HG03097 (cell line): Measurements from ENCODE around the gene MTX1.

Experiments
- ATAC-seq: cut with Tn5 transposase; IDR thresholded peaks from one replicate; pipeline ENCODE4 v1.9.1; 2021; ENCODE audit not compliant: unreplicated experiment, low FRiP score

Gene MTX1

DNA sequence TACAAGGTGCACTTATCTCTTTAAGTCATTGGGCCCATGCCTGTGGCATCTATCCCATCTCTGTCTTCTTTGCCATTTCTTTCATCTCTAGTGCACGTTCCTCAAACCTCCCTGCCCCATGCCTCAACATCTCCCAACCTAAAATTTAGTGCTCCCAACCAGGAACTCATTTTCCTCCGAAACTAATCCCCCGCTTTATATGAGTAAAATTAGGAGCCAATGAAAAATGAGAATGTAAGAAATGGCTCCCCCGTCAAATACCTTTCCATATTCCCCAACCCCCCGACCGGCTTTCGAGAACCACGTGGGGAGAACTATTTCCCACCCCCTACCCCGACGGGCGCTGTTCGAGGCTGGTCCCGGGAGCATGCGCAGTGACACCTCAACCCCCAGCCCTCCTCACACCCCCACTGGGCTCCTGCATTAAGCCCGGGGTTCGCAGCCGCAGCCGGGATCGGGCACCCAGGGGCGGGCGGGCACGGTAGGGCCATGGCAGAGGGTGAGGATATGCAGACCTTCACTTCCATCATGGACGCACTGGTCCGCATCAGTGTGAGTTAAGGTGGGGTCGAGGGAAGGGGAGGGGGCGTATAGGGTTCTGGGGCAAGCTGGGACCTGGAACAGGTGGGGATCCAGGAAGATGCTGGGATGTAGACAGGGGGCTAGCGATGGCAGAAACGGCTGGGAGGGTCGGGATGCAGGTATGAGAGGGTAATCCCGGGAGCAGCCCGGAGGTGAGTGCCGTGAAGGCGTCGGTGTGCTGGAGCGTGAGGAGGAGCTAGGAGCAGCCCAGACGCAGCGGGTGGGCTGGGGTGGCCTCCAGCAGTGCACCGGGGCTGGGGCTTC lies 34.8 kb upstream of the MTX1 start, which contains the start of gene TRIM46:
Gene TRIM46 (plus strand): TSS at position 372 of the 846 bp plus-strand sequence. CDS start 118 bp downstream, at position 490.
- ATAC-seq, result no peak

DNA sequence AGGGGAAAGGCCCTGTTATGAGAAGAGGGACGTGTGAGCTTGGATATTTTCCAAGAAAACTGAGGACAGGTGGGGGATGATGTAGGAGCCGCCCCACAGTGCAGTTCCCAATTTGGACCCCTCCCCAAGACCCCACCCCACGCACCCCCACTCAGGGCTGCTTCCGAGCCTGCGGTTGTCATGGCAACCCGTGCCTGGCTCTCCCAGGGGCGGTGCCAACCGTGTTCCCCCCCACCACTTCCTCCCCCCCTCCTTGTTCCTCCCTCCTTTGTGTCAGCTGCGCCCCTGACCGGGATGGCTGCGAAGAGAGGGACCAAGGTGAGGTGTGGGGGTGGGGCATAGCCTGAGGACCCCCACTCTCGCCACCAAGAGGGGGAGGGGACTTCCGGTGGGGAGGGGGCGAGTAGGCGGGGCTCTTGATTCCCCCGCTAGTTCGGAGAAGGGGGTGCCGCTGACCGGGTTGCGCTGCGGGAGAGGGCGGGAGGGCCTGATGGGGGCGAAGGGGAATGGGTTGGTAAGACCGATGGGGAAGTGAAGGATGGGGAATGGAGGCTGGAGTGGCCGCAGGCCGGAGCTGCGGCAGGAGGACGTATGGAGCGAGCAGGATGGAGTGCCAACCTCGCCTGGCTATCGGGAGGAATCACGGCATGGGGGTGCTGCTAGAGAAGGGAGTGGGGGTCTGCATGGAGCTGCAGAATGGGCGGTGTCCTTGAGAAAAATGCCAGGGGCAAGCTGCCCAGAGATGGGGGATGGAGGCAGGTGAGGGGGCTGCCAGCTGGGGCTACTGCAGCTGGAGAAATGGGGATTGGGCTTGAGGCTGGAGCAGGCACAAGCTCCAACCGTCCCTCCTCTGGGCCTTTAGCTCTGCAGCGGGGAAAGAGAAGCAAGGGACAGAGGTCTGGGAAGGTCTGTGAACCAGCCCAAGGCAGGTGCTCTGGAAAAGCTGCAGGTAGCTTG lies 33.9 kb upstream of the MTX1 start:
- ATAC-seq, result no peak

DNA sequence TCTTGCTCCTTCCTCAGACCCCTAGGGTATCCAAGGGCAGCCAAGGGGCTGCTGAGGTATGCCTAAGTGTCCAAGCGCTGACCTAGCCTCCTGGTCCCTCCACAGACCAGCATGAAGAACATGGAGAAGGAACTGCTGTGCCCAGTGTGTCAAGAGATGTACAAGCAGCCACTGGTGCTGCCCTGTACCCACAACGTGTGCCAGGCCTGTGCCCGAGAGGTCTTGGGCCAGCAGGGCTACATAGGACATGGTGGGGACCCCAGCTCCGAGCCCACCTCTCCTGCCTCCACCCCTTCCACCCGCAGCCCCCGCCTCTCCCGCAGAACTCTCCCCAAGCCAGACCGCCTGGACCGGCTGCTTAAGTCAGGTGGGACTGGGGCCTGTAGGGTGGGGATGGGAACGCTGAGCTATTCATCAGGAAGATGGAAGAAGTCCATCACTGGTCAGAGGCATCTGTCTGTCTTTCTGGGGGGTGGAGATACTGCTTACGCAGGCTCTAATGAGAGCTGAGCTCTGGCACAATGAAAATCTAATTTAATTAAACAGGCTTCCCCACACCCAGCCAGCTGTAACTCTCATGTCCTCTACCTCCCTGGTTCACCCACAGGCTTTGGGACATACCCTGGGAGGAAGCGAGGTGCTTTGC lies 33.1 kb upstream of the MTX1 start:
- ATAC-seq, result no peak

DNA sequence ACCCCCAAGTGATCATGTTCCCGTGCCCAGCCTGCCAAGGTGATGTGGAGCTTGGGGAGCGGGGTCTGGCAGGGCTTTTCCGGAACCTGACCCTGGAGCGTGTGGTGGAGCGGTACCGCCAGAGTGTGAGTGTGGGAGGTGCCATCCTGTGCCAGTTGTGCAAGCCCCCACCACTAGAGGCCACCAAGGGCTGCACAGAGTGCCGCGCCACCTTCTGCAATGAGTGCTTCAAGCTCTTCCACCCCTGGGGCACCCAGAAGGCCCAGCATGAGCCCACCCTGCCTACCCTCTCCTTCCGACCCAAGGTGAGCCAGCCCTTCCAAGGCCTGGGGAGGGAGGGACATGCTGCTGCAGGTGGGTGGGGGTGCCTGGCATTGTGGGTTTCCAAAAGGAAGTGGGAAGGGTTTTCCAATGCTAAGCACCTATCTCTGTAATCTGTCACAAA lies 32.5 kb upstream of the MTX1 start:
- ATAC-seq, result no peak

DNA sequence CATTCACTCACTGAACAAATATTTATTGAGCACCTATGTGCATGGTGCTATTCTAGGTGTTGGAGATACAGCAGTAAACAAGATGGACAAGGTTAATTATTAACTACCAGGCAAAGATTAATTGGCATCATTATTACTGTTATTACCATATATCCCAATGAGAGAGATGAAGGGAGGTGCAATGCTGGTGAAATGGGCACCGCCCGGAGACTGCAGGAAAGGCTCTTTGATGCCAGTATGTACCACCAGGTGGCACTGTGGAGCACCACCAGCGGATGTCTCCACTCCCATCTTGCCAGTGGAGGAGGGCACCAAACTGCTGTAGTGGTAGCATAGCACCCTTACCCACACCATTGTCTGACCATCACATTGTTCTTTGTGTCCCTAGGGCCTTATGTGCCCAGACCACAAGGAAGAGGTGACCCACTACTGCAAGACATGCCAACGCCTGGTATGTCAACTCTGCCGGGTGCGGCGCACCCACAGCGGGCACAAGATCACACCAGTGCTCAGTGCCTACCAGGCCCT lies 31.9 kb upstream of the MTX1 start:
- ATAC-seq, result no peak

DNA sequence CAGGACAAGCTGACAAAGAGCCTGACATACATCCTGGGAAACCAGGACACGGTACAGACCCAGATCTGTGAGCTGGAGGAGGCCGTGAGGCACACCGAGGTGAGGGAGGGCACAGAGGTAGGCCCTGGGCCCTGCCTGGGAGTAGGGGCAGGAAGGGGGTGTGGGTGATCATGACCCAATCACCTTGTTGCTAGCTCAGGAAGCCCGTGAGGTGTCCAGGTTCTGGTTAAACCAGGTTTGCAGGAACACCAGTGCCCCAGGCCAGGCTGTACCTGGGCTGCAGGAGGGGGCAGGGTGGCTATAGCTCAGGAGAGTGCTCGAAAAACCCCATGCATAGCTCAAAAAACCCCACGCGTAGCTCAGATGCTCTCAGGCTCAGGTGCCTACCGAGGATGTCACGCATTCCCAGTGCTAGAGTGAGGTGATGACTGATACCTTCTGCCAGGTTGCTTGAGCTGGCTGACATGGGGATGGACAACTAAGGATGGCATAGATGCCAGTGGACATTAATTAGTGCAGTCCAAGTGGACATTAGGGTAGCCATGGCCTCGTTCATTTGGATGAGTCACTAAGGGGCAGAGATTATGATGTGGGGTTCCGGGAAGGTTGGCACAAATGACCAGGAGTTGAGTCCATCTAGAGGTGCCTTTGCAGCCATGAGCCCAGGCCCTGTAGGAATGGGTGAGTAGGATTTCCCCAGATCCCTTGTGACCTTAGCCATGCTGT lies 31.1 kb upstream of the MTX1 start:
- ATAC-seq, result no peak

DNA sequence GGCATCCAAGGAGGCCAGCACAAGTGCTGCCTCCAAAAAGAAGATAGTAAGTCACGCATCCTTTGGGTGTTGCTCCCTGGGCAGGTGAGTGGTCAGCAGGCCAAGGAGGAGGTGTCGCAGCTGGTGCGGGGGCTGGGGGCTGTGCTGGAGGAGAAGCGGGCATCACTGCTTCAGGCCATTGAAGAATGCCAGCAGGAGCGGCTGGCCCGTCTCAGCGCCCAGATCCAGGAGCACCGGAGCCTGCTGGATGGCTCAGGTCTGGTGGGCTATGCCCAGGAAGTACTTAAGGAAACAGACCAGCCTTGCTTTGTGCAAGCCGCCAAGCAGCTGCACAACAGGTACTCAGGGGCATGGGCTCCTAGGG lies 30.6 kb upstream of the MTX1 start:
- no peak for ATAC-seq

DNA sequence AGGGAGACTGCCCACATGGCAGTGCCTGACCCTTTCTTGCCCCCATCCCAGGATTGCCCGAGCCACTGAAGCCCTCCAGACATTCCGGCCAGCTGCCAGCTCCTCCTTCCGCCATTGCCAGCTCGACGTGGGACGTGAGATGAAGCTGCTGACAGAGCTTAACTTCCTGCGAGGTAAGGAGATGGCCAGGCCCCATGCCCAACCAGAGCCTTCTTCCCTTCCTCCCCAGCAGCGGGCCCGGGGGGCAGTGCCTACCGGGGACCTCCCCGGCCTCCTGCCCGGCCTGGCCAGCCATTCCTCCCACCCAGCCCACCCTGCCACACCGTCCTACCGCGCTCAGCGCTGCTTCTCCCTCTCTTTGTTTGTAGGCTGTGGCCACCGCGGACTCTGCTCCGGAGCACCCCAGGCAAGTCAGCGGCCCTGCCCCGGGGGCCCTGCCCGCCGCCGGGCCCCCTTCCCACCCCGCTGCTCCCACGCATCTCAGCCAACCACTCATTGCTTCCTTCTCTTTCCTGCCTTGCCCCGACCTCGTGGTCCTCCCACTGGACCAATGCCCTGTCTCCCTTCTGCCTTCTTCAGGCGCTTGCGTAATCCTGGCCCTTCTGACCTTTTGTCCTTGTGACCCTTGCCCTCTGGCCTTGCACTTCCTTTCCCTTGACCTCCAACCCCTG lies 29.9 kb upstream of the MTX1 start:
- no peak for ATAC-seq

DNA sequence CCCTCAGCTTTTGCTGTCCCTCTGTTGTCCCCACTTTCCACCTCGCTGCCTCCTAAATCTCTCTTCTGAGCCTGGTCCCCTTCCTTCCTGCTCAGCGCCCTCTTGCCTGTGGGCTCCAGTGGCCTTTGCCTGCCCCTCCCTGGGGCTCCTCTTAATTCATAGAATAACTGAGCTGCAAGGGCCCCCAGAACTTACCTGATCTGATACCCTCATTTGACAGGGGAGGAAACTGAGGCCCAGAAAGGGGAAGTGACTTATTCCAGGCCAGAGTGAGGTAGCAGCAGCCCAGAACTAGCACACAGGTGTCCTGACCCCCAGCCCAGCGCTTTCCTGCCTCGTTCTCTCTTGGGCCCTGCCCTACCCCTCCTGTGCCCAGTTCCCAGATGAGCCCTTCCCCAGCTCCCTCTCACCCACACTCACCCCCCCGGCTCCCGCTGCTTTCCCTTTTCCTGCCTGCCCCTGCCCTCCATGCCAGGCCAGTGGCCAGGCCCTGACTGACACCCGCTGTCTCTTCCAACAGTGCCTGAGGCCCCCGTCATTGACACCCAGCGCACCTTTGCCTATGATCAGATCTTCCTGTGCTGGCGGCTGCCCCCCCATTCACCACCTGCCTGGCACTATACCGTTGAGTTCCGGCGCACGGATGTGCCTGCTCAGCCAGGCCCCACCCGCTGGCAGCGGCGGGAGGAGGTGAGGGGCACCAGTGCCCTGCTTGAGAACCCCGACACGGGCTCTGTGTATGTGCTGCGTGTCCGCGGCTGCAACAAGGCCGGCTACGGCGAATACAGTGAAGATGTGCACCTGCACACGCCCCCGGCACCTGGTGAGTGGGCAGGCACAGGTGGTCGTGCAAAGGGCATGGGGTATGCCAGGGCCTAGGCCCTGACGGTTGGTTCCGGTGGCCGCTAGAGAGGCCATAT lies 29.1 kb upstream of the MTX1 start:
- no peak for ATAC-seq

DNA sequence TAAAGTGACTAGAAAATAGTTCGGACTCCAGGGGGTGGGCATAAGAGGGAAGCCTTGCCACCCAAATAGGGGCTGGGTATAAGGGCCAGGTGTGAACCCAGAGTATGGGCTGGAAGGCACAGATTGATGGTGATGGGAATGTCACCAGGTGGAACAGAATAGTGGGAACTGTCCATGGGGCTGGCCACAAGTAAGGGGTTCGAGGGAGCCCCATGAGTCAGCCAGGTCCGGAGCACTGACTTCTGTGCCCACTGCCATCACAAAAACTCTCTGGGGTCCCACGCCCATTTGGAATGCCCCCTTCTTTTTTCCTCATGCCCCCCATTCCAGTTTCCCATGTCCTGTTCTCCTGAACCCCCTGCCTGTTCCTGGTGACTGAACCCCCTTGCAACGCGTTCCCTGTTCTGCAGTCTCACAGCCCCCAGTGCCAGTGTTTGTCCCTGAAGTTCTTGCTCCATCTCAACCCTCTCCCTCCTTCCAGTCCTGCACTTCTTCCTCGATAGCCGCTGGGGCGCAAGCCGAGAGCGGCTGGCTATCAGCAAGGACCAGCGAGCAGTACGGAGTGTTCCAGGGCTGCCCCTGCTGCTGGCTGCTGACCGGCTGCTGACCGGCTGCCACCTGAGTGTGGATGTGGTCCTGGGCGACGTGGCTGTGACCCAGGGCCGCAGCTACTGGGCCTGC lies 27.0 kb upstream of the MTX1 start:
- ATAC-seq, result no peak

DNA sequence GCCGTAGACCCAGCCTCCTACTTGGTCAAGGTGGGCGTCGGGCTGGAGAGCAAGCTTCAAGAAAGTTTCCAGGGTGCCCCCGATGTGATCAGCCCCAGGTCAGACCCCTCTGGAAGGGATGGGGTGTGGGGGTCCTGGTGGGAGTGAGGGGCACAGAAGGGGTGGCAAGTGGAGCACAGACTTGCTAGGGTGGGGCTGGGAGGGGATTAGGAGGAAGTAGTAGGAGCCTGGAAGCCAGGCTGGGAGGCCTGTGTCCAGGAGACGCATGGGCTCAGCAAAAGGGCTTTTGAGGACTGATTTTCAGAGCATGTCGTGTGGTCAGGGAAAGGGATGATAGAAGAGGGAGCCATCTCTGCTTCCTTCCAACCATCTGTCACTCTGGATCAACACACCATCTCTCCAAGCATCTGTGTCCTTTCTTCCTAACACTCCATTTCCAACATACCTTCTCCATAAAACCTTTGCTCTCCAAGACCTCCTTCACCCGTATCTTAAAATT lies 26.4 kb upstream of the MTX1 start:
- ATAC-seq, result no peak

DNA sequence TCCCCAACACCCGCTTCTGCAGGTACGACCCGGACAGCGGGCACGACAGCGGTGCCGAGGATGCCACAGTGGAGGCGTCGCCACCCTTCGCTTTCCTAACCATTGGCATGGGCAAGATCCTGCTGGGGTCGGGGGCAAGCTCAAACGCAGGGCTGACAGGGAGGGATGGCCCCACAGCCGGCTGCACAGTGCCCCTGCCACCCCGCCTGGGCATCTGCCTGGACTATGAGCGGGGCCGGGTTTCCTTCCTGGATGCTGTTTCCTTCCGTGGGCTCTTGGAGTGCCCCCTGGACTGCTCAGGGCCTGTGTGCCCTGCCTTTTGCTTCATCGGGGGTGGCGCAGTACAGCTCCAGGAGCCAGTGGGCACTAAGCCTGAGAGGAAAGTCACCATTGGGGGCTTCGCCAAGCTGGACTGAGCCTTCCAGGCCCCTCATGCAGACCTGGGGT lies 24.7 kb upstream of the MTX1 start:
- no peak for ATAC-seq

DNA sequence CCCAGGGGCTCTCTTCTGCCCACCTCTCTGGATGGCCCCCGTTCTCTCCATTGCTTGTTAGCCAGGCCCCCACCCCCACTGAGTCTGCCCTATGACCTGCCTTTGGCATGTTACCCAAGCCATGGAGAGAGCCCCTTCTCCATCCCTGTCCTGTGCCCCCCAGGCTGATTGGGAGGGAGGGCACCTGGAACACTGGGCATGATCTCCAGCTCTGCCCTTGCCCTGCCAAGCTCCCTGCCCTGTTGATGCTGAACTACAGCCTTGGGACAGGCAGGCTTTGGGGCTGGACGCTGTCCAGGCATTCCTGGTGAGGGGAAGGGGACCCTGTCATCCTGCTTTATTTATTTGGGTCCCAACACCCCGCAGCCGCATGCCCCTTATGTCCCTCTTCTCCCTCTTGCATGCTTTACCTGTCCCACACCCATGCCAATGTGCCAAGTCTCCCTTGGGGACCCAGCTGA lies 24.1 kb upstream of the MTX1 start:
- ATAC-seq, result no peak

DNA sequence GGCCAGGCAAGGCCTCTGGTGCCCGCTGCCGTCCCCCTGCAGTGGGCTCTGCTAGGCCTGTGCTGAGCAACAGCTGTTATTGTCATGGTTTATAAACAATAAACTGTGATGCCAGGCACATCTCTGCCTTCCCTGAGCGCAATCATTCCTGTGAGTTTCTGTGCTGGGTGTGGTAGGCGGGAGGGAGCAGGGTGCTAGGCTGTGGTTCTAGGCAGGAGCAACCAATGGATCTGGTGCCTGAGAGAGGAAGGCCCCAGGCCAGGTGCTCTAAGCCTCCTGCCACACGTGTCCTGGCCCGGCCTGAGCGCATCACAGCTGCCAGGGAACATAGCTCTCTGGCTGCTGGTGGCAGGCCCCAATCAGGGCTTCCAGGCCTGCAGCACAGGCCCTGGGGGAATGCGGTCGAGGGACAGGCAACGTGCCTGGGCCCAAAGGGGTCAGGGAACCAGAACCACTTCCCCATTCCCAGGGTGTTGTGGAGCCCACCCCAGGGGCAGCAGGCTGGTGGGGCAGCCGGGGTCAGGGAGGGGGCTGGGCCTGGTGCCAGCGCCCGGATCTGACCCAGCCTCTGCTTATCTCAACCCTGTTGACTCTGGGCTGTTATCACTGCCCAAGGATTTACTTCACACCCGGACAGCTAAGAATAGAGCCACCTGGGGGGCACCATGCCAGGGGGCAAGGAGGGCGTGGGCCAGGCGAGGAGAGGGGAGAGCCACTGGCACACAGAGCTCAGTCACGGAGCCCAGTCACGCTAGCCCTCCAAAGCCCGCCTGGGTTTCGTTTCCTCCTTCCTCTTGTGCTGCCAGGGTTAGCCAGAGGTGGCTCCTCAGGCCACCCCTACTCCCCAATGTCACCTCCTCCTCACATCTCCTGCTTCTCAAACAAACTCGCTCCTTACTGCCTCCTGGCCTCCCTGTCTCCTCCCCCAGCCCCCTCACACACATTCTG lies 23.4 kb upstream of the MTX1 start:
- ATAC-seq, result peak; percentile 57

DNA sequence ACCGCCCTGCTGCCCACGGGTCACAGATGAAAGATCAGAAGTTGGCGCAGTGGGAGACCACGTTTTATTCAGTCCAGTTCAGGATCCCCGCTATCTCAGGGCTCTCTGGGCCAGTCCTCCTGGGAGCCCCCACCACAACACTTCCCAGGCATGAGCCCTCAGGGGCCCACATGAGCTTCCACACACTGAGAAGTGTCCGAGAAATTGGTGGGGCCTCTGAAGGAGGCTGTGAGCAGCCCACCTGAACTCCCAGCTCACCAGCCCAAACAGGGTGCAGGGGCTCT lies 22.8 kb upstream of the MTX1 start:
- no peak for ATAC-seq

DNA sequence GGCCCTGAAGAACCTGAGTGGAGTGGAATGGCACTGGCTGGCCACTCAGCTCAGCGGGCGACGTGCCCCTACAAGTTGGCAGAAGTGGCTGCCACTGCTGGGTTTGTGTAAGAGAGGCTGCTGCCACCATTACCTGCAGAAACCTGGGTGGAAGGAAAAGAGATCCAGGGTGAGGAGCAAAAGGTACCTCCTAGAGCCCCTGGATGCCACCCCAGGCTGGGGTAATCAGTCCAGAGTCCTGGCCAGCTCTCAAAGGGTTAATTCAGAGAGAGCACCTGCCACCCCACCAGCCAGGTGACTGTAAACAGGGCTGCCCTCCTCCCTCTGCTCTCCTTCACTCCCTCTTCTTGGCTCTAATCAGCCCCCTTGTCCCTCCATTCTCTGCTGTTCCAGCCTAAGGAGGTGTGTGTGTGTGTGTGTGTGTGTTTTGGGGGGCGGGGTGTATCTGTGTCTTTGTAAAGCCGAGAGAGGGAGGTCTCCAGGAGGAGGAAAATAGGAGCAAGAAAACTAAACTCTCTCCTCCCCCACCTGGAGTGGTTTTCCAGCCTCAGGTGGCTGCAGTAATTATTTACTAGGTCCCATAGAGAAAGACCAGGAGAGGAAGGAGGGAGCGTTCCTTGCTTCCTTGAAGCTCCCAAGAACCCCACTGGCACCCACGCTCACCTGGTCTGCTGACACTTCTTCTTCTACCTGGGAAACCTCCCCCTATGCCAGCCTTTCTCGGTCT lies 22.3 kb upstream of the MTX1 start:
- no peak for ATAC-seq
